ENCODE data around the gene MAML2. TPM values are rescaled to one million over a fixed set of nuclear protein-coding genes. Genes with fewer than 3 reads are reported as not detected.
A peak's percentile ranks its signal among the peaks of the same experiment; 100 is the strongest.

The MAML2 gene
- total and polyA plus RNA-seq, 2 experiments from 2014 or later, result 1.1 to 8.2 TPM

DNA sequence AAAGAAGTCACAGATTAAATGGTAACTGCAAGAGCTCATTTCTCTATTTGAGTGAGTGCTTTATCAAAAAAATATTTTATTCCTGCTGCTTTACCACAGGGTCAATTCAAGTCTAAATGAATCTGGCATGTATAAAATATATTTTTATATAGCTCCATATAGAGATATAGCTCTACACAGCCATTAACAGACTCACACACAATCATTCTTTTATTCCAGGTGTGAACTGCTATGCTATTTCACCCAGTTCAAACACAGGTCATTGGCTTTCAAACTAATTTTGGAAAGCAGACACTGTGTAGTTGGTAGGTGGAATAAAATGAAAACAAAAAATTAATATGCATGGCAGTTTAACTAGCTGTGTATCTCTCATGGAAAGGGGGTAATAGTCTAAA, 63.1 kb downstream of the MAML2 start:
- H3K36me3 ChIP-seq, result no peaks in the 10 kb centered on the region
- no peak overlapping the region for H3K4me3 ChIP-seq
- TF ChIP-seq, protein P1, sequence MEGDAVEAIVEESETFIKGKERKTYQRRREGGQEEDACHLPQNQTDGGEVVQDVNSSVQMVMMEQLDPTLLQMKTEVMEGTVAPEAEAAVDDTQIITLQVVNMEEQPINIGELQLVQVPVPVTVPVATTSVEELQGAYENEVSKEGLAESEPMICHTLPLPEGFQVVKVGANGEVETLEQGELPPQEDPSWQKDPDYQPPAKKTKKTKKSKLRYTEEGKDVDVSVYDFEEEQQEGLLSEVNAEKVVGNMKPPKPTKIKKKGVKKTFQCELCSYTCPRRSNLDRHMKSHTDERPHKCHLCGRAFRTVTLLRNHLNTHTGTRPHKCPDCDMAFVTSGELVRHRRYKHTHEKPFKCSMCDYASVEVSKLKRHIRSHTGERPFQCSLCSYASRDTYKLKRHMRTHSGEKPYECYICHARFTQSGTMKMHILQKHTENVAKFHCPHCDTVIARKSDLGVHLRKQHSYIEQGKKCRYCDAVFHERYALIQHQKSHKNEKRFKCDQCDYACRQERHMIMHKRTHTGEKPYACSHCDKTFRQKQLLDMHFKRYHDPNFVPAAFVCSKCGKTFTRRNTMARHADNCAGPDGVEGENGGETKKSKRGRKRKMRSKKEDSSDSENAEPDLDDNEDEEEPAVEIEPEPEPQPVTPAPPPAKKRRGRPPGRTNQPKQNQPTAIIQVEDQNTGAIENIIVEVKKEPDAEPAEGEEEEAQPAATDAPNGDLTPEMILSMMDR (IDR thresholded peaks at IDR 0.05; ENCODE audit: low read depth, low read length), result no peak
- no peaks in the 10 kb centered on the region for H3K9me3 ChIP-seq (ENCODE audit: low read depth)
- no peak for DNase-seq (ENCODE audit: low read depth in 1 of 2, low spot score in 1 of 2)
- H3K4me1 ChIP-seq (ENCODE audit: low read depth), result peaks cover 30% of the 10 kb centered on the region
- no peak overlapping the region for H3K27ac ChIP-seq
- no peaks in the 10 kb centered on the region for H3K27me3 ChIP-seq

DNA sequence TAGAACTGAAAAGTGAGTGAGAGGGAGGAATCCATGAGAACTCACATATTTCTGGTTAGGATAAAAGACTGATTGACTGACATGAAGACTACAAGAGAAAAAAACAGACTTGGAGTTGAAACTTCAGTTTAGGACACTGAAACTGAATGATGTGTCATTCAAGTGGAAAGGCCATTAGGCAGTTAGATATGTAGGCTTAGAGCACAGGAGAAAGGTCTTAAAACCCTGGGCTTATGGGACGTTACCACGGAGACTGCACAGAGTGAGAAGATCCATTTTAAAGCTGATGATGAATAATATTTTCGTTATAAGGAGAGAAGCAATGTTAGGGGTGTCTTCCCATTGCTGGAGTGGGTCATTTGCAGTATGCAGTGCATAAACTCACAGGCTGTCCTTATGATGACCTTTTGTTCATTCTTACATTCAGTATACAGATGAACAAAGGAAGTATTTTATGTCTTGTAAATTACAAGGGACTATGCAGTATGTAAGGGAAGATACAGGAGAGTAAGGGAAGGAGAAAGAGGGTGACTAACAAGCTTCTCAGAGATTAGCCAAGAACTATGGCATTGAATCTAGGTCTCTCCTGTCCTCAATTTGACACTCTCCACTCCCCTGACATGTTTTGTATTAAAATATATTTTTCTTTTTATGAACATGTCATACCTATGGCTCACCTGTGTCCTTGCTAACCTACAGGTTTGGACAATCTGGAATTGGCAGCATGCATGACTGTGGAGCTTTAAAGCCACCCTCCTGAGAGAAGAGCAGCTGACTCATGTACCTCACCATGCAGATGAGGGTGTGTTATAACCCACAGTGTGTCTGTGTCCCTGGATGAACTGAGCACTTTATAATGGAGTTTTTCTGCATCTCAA, 63.7 kb downstream of the MAML2 start:
- Histone ChIP-seq H3K27ac (no peak overlapping the region), H3K4me3 (no peak overlapping the region)
- TF ChIP-seq, protein P1 (IDR thresholded peaks at IDR 0.05; ENCODE audit: low read depth, low read length), result no peak

DNA sequence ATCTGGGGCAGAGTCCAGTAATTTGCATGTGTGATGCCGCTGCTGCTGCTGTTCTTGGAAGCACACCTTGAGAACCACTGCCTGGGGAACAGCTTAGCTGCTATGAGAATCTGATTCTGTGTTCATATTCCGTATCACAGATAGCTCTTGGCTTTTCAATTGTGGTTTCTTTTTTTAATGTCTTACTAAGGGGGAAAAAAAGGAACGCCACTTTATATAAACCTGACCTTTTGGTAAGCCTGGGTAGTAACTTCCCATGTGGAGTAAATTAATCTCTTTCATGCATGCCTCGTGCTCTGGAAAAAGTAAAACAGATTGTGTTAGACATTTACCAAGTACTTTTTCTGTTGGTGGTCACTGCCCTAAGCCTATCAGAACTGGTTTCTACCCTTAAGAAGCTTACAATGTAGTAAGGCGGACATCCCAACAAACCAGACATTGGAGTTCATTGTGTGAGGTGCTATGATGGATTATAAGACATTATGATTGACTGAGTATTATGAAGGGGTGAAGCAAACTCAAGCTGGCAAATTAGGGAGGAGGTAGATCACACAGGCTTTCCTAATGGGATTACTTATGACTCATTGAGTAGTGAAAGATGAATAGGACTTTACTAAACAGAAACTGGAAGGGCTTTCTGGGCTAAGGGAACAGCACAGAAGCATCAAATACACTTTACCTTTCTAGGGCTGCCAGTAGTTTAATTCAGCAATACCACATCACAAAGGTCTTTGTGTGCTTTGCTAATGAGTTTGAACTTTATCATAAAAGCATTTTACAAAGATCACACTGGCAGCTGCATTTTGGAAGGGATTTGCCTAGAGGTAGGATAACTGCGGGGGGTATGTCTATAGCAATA, 64.7 kb downstream of the MAML2 start:
- Histone ChIP-seq H3K27ac (no peak overlapping the region), H3K36me3 (no peaks in the 10 kb centered on the region), H3K9me3 (ENCODE audit: low read depth) (no peaks in the 10 kb centered on the region), H3K4me3 (no peak overlapping the region), H3K4me1 (ENCODE audit: low read depth) (peaks cover 30% of the 10 kb centered on the region), H3K27me3 (no peaks in the 10 kb centered on the region)
- DNase-seq (ENCODE audit: low read depth in 1 of 2, low spot score in 1 of 2), result no peak
- TF ChIP-seq, protein P1 (IDR thresholded peaks at IDR 0.05; ENCODE audit: low read depth, low read length), result no peak

More for the DNA sequence above, 63.7 kb downstream of the MAML2 start:
- DNase-seq (ENCODE audit: low read depth in 1 of 2, low spot score in 1 of 2), result peak in 1 of 2 donors; percentile 44
- Histone ChIP-seq H3K9me3 (ENCODE audit: low read depth) (no peaks in the 10 kb centered on the region), H3K27me3 (no peaks in the 10 kb centered on the region), H3K4me1 (ENCODE audit: low read depth) (peaks cover 30% of the 10 kb centered on the region), H3K36me3 (no peaks in the 10 kb centered on the region)

DNA sequence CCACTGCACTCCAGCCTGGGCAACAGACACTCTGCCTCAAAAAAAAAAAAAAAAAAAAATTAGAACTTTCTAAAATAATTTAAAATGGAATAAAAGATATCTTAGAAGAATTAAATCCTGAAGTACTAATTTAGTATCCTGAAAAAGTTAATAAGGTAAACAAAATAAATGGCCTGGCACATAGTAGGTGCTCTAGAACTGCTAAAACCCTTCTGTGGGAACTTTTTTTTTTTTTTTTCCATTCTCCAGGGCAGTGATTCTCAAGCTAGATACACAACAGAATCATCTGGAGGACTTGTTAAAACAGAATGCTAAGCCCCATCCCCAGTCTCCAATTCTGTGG, 65.3 kb downstream of the MAML2 start:
- TF ChIP-seq, protein P1 (IDR thresholded peaks at IDR 0.05; ENCODE audit: low read depth, low read length), result no peak
- Histone ChIP-seq H3K9me3 (ENCODE audit: low read depth) (no peaks in the 10 kb centered on the region), H3K27me3 (no peaks in the 10 kb centered on the region), H3K36me3 (no peaks in the 10 kb centered on the region), H3K27ac (no peak overlapping the region), H3K4me3 (no peak overlapping the region), H3K4me1 (ENCODE audit: low read depth) (peaks cover 30% of the 10 kb centered on the region)
- DNase-seq (ENCODE audit: low read depth in 1 of 2, low spot score in 1 of 2), result no peak

DNA sequence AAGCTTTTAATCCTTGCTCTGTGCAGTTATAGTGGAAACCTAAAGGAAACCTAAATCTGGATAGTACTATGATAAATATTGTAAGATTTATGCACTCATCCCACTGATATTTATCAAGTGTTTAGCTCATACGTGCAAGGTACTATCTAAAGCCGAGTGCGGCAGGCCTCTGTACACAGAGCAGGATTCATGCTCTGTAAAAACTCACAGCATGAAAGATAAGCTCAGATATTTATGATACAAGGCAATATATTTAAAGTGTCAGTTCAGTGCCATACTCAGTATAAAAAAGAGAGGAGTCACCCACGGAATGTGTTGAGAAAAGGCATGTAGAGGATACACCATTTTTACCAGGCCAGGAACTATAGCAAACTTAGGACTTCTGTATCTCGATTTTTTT, 66.2 kb downstream of the MAML2 start:
- Histone ChIP-seq H3K27ac (peak overlapping the region; percentile 85), H3K4me1 (ENCODE audit: low read depth) (peaks cover 30% of the 10 kb centered on the region), H3K4me3 (no peak overlapping the region), H3K36me3 (no peaks in the 10 kb centered on the region), H3K27me3 (no peaks in the 10 kb centered on the region), H3K9me3 (ENCODE audit: low read depth) (no peaks in the 10 kb centered on the region)
- no peak for DNase-seq (ENCODE audit: low read depth in 1 of 2, low spot score in 1 of 2)
- TF ChIP-seq, protein P1 (IDR thresholded peaks at IDR 0.05; ENCODE audit: low read depth, low read length), result no peak
